Keratinocyte (primary cell): ENCODE measurements around the gene AKAP8L. TPM values are rescaled to one million over a fixed set of nuclear protein-coding genes. Genes with fewer than 3 reads are reported as not detected.

Experiments used
- DNase-seq: peaks from one replicate; pipeline ENCODE4 v3.0.0-alpha.2; 2011; ENCODE audit warnings: low read depth, missing footprints, low spot score
- FAIRE-seq: peaks from 2 replicates; lab custom pipeline; 2011; peaks lifted over from hg19 to GRCh38; lab: Jason Lieb, UNC
- H2AFZ ChIP-seq: 2 replicates; pipeline ENCODE4 v1.6.0; 2012; ENCODE audit warnings: low read length, control low read depth, inconsistent platforms; ENCODE audit not compliant: control insufficient read depth
- H3K27ac ChIP-seq: 2 replicates; pipeline ENCODE4 v1.5.1; 2011; ENCODE audit warnings: low read length; ENCODE audit not compliant: control insufficient read depth, insufficient read depth
- H3K27me3 ChIP-seq: 3 replicates; pipeline ENCODE4 v1.6.0; 2011; ENCODE audit warnings: low read length; ENCODE audit not compliant: control insufficient read depth, insufficient read depth; ENCODE audit errors: extremely low read depth
- H3K36me3 ChIP-seq, 2 experiments: 2 replicates in 1 of 2; 3 replicates in 1 of 2; pipeline ENCODE4 v1.5.1; 2011; ENCODE audit warnings: low read length in 2 of 2, mild to moderate bottlenecking in 1 of 2; ENCODE audit not compliant: control insufficient read depth in 2 of 2, insufficient read depth in 2 of 2; ENCODE audit errors: extremely low read depth in 1 of 2
- H3K4me1 ChIP-seq: 3 replicates; pipeline ENCODE4 v1.5.1; 2011; ENCODE audit warnings: low read length; ENCODE audit not compliant: control insufficient read depth, insufficient read depth; ENCODE audit errors: extremely low read depth
- H3K4me2 ChIP-seq: 3 replicates; pipeline ENCODE4 v1.6.0; 2011; ENCODE audit warnings: low read depth, low read length; ENCODE audit not compliant: control insufficient read depth, insufficient read depth; ENCODE audit errors: extremely low read depth
- H3K4me3 ChIP-seq, 3 experiments: fragments of 200-600 bp in 1 of 3; sonication (generic) in 1 of 3; 2 replicates in 2 of 3; 3 replicates in 1 of 3; pipeline ENCODE4 v1.5.1; 2011 to 2016; ENCODE audit warnings: low read length in 3 of 3, mild to moderate bottlenecking in 3 of 3, control low read depth in 2 of 3, inconsistent platforms in 1 of 3, low read depth in 1 of 3, mixed read lengths in 1 of 3, mixed run types in 1 of 3, moderate library complexity in 1 of 3; ENCODE audit not compliant: control insufficient read depth in 2 of 3, insufficient read depth in 2 of 3; ENCODE audit errors: extremely low read depth in 1 of 3
- H3K79me2 ChIP-seq: 2 replicates; pipeline ENCODE4 v1.6.0; 2012; ENCODE audit warnings: low read length; ENCODE audit not compliant: control insufficient read depth, insufficient read depth
- H3K9ac ChIP-seq: 3 replicates; pipeline ENCODE4 v1.6.0; 2011; ENCODE audit warnings: low read length; ENCODE audit not compliant: control insufficient read depth, insufficient read depth; ENCODE audit errors: extremely low read depth
- H3K9me1 ChIP-seq: 3 replicates; pipeline ENCODE4 v1.6.0; 2011; ENCODE audit warnings: low read length; ENCODE audit not compliant: control insufficient read depth, insufficient read depth; ENCODE audit errors: extremely low read depth
- H3K9me3 ChIP-seq: 2 replicates; pipeline ENCODE4 v1.5.1; 2012; ENCODE audit warnings: low read depth, low read length; ENCODE audit not compliant: control insufficient read depth
- H4K20me1 ChIP-seq: 3 replicates; pipeline ENCODE4 v1.6.0; 2011; ENCODE audit warnings: low read length; ENCODE audit not compliant: control insufficient read depth, insufficient read depth; ENCODE audit errors: extremely low read depth
- CTCF ChIP-seq, 3 experiments: IDR thresholded peaks in 1 of 3; conservative IDR thresholded peaks in 1 of 3; optimal IDR thresholded peaks in 1 of 3; 2 replicates in 2 of 3; 3 replicates in 1 of 3; pipeline versions ENCODE3 to v1.5.1; 2011; ENCODE audit warnings: low read length in 3 of 3, mild to moderate bottlenecking in 3 of 3, moderate library complexity in 2 of 3, control low read depth in 1 of 3, inconsistent platforms in 1 of 3; ENCODE audit not compliant: insufficient read depth in 2 of 3; ENCODE audit errors: extremely low read depth in 1 of 3
- EZH2 ChIP-seq: IDR thresholded peaks from one replicate; pipeline ENCODE4 v1.6.1; 2012; ENCODE audit warnings: inconsistent platforms, mild to moderate bottlenecking, low read length, moderate library complexity
- dilution Hi-C: fragments of 300-500 bp; cut with MboI; formaldehyde crosslinking; loops from one replicate; pipeline ENCODE4 v1.7.0; 2020; ENCODE audit warnings: low sequenced_read_pairs; ENCODE audit not compliant: extremely low pct_ligation_motif_present
- polyA plus RNA-seq, 5 experiments: library from polyadenylated mRNA; depleted of rRNA in 3 of 5; stranded (reverse) in 3 of 5; stranded (forward) in 1 of 5; unstranded in 1 of 5; fragments of >200 nt; gene quantifications; 1 replicate in 1 of 5; 2 replicates in 3 of 5; 3 replicates in 1 of 5; pipeline versions ENCODE4 v1.2.1 to v1.2.3, GENCODE V29; 2011 to 2012; ENCODE audit warnings: missing spikeins in 2 of 5, low read depth in 1 of 5, low replicate concordance in 1 of 5

The AKAP8L gene
- polyA plus RNA-seq, 1 donor (not counting 4 experiments of a cell fraction or from before 2014, with no cell fraction given), result 48.2 TPM

- FAIRE-seq (no peak), DNase-seq (no peak)
- peaks cover 5% of the 10 kb centered on the region for H3K9me3 ChIP-seq
- H4K20me1 ChIP-seq, result peaks cover 2% of the 10 kb centered on the region
- H3K27ac ChIP-seq, result no peak overlapping the region
- H3K4me3 ChIP-seq, result no peak overlapping the region
- dilution Hi-C loops, result no loop called here
- TF ChIP-seq CTCF (optimal IDR thresholded peaks at IDR 0.05 in 1 of 3, IDR thresholded peaks at IDR 0.05 in 1 of 3, conservative IDR thresholded peaks at IDR 0.05 in 1 of 3; ENCODE audit: extremely low read depth in 1 of 3, insufficient read depth in 2 of 3, low read length in 3 of 3) (no peak), EZH2 (no peak)
- peaks cover 7% of the 10 kb centered on the region for H3K4me1 ChIP-seq
- peaks cover 17% of the 10 kb centered on the region for H3K79me2 ChIP-seq
- H3K4me2 ChIP-seq, result no peak overlapping the region
- H3K36me3 ChIP-seq, result peaks cover 29 to 31% of the 10 kb centered on the region in 2 experiments
- no peak overlapping the region for H3K9ac ChIP-seq
- no peak overlapping the region for H2AFZ ChIP-seq
- no peaks in the 10 kb centered on the region for H3K27me3 ChIP-seq
- no peaks in the 10 kb centered on the region for H3K9me1 ChIP-seq
Observed at GRCh38 chr19:15422296-15423075, 3.7 kb upstream of the AKAP8L start.

- Histone ChIP-seq H3K27ac (no peak overlapping the region), H3K79me2 (peaks cover 20% of the 10 kb centered on the region)
Observed at GRCh38 chr19:15421721-15422260, 3.0 kb upstream of the AKAP8L start.

More at GRCh38 chr19:15421721-15422260, 3.0 kb upstream of the AKAP8L start:
- peaks cover 11% of the 10 kb centered on the region for H3K4me1 ChIP-seq
- FAIRE-seq (no peak), DNase-seq (no peak)
- H2AFZ ChIP-seq, result no peak overlapping the region
- peaks cover 5% of the 10 kb centered on the region for H3K9me3 ChIP-seq
- H3K36me3 ChIP-seq, result peaks cover 24 to 27% of the 10 kb centered on the region in 2 experiments
- H3K9me1 ChIP-seq, result no peaks in the 10 kb centered on the region
- no peak overlapping the region for H3K9ac ChIP-seq
- dilution Hi-C loops, result no loop called here
- H3K4me3 ChIP-seq, result no peak overlapping the region
- no peak for TF ChIP-seq EZH2
- no peak for TF ChIP-seq CTCF (optimal IDR thresholded peaks at IDR 0.05 in 1 of 3, IDR thresholded peaks at IDR 0.05 in 1 of 3, conservative IDR thresholded peaks at IDR 0.05 in 1 of 3; ENCODE audit: extremely low read depth in 1 of 3, insufficient read depth in 2 of 3, low read length in 3 of 3)
- H4K20me1 ChIP-seq, result peaks cover 5% of the 10 kb centered on the region
- H3K27me3 ChIP-seq, result no peaks in the 10 kb centered on the region
- no peak overlapping the region for H3K4me2 ChIP-seq
